GM12873 (cell line): ENCODE results near the gene MTHFD1L.

Experiments used
- TF ChIP-seq, protein P1 (sequence below): IDR thresholded peaks from 2 replicates; pipeline ENCODE4 v1.5.1; 2012; ENCODE audit warnings: low read depth, mild to moderate bottlenecking, moderate library complexity, low read length, control low read depth; ENCODE audit not compliant: insufficient read depth; ENCODE audit errors: missing control alignments

The MTHFD1L gene

DNA sequence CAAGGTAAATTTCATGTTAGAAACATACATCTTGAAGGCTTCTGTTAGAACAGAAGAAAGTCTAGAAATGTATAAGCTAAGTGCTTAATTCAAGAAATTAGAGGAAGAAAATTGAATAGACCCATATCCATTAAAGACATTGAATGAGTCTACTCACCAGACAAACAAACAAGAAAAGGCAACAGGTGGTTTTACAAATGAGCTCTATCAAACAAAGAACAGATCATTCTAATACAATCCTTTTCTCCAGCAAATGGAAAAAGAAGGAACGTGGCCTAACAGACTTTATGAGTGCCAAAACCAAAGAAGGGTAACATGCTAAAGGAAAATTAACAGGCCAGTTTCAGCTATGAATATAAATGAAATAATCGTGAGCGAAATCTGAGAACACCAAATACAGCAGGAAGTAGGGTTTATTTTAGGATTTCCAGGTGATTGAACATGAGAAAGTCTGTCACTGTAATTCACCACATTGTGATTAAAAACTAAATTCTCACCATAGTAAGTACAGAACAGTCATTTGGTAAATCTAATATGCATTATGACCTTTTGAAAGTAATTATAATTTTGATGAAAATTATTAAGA lies 22.6 kb downstream of the MTHFD1L start:
- TF ChIP-seq, protein P1, sequence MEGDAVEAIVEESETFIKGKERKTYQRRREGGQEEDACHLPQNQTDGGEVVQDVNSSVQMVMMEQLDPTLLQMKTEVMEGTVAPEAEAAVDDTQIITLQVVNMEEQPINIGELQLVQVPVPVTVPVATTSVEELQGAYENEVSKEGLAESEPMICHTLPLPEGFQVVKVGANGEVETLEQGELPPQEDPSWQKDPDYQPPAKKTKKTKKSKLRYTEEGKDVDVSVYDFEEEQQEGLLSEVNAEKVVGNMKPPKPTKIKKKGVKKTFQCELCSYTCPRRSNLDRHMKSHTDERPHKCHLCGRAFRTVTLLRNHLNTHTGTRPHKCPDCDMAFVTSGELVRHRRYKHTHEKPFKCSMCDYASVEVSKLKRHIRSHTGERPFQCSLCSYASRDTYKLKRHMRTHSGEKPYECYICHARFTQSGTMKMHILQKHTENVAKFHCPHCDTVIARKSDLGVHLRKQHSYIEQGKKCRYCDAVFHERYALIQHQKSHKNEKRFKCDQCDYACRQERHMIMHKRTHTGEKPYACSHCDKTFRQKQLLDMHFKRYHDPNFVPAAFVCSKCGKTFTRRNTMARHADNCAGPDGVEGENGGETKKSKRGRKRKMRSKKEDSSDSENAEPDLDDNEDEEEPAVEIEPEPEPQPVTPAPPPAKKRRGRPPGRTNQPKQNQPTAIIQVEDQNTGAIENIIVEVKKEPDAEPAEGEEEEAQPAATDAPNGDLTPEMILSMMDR = no peak

DNA sequence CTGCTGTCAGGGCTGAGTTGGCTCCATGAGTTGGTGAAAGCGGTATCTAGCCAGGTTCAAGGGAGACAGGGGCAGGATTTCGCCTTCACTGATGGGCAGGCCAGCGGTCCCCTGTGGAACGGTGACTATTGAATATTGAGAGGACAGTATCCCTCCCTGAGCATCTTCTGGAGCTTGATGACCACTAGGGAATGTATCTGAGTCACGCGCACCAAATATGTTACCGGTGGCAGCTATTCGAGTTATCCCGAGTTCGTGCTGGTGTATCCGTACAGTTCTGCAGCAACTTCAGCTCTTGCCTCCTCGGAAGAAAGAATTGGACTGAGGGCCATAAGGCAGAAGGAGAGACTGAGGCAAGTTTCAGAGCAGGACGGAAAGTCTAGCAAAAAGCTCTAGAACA lies 24.8 kb downstream of the MTHFD1L start:
- TF ChIP-seq, protein P1 = no peak

DNA sequence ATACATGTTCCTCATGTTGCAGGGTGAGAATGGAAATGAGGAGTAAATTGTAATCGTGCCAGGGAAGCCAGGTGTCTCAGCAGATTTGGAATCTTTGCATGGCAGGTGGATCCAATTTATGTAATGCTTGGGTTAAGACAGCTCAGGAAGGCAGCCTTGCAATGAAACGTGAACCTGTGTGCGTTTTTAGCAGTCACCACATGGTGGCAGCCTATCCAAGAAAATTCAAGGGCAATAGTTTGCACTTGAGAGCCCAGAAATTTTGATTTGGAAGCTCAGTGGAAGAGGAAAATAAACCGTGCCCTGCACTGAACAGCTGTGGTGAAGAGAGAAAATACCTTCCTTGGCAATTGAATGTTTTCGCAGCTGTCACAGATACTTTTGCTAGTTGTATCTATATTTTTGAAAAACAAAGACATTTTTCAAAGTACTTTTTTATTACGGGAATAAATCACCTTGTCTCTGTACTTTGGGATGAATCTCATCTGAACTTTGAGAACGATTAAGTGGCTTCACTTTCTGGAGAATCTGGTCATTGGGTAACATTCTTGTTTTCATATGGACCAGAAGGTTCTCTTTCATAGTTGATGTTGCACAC lies 26.5 kb downstream of the MTHFD1L start:
- TF ChIP-seq, protein P1 = peak; percentile 87

DNA sequence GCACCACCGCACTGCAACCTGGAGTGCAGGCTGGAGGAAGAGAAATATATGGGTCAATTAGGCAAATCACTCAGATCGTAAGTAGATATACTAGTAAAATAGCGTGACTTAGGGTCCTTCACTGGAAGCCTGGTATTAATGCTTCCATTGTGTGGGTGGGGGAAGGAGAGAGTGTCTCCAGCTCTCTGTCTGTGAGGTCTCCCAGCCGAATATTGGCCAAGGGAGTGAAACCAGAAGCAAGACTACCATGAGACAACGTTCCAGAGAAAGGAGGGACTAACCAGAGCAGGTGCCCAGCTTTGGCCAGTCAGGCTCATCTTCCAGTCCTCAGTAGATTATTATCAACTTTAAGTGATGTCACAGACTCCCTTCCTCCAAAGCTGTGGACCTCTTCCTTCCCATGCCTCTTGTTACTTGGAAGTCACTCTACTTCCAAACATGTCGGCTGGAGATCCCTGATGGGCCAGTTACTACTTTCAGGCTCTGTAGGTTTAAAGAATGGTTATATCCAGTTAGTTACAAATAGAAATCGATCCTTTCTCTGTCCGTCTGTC lies 28.8 kb downstream of the MTHFD1L start:
- TF ChIP-seq, protein P1 = no peak

DNA sequence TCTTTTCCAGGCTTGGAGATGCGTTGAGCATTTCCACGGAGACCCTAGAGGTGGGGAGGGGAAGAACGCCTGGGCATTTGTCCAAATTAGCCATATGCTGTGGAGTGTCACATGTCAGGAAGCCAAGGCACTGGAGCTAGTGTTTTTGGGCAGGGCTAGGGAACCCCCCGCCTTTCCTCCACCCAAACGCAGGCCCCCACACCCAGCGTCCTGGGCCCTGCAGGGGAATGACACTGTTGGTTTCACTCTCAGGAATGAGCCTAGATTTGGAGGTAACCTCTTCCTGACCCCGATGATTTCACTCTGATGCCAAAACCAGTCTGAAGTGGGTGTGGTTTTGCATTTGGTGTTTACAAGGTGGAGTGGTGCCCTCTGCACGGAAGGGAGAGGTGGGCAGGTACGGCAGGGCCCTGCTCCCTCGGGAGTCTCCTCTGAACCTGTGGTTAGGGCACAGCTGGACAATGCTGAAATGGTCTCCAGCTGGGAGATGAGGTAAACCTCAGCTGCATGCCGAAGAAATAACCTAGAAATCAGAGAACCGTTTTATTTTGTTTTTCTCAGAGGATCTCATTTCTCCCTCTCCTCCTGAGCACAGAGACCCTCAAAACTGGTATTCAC lies 29.5 kb downstream of the MTHFD1L start:
- TF ChIP-seq, protein P1 = peak; percentile 8

DNA sequence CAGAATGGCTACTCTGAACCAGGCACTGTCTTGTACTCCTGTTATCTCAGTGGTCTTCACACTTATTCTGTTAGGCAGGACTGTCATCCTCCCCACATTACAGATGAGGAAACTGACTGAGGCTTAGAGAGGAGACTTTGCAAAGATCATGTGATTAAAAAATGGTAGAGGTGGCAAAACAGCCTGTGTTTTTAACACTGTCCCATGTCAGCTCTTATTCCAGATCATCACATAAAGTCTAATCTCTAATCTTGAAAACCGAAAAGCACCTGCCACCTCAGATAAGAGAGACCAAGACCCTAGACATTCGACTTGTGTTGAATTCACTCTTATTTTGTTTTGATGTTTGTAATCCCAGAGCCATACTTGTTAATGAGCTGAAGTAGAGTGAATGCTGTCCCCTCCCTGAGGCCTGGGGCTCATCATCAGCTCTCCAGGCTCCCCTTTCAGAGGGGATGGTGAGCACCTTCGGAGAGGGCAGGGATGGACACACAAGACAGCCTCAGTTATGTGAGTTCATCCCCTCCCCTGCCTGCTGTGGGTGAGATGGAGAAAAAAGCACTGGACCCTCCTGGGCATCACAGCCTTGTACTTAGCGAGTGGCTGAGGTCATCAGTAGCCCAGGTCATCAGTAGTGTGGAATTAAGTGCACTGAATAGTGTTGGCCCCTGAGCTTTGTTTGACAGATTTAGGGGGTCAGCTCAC lies 30.6 kb downstream of the MTHFD1L start:
- TF ChIP-seq, protein P1 = no peak
